B cell (primary cell): ENCODE measurements around the gene RNU1-4. TPM values are rescaled to one million over a fixed set of nuclear protein-coding genes. Genes with fewer than 3 reads are reported as not detected.
"Not testable (repeated sequence)": the region's sequence is repeated elsewhere in the genome, so short reads cannot be mapped to it uniquely, and the experiment has no call there.

Source experiments
- ATAC-seq: fragments of 200-7000 bp; cut with Tn5 transposase; one replicate; pipeline ENCODE4 v1.10.0; 2021; ENCODE audit warnings: low read depth, mild to moderate bottlenecking, moderate number of reproducible peaks, moderate library complexity
- CTCF ChIA-PET: fragments of 350-600 bp; sonication (Branson Sonifier 250); formaldehyde crosslinking; loops from one replicate; lab custom pipeline; 2021; ENCODE audit warnings: antibody characterized with exemption, inconsistent platforms; lab: Charles Lee
- POLR2A ChIA-PET: fragments of 350-600 bp; sonication (Branson Sonifier 250); formaldehyde crosslinking; loops from one replicate; lab custom pipeline; 2021; ENCODE audit warnings: antibody characterized with exemption; lab: Charles Lee
- DNase-seq: peaks from one replicate; pipeline ENCODE4 v3.0.0; 2013
- H2AFZ ChIP-seq: 2 replicates; pipeline ENCODE4 v1.6.1; 2012; ENCODE audit warnings: mild to moderate bottlenecking, low read depth, low read length; ENCODE audit not compliant: insufficient read depth, poor library complexity, severe bottlenecking
- H3K27ac ChIP-seq, 2 donors: 1 replicate in 1 of 2; 2 replicates in 1 of 2; pipeline ENCODE4 v1.5.1; 2012 to 2013; ENCODE audit warnings: low read length in 2 of 2, mild to moderate bottlenecking in 2 of 2, moderate library complexity in 1 of 2
- H3K27me3 ChIP-seq, 4 experiments: fragments of 200-600 bp in 1 of 4; sonication (generic) in 1 of 4; replicated peaks in 1 of 4; 1 replicate in 2 of 4; 2 replicates in 2 of 4; pipeline versions ENCODE4 v1.6.1 to v1.7.0; 2013 to 2016; ENCODE audit warnings: low read length in 3 of 4, mild to moderate bottlenecking in 2 of 4, mixed read lengths in 1 of 4, moderate library complexity in 1 of 4; ENCODE audit not compliant: insufficient read depth in 4 of 4, control insufficient read depth in 3 of 4; ENCODE audit errors: control extremely low read depth in 1 of 4
- H3K36me3 ChIP-seq, 2 experiments: replicated peaks in 1 of 2; 1 replicate in 1 of 2; 2 replicates in 1 of 2; pipeline versions ENCODE4 v1.6.1 to v1.7.1; 2013; ENCODE audit warnings: low read length in 1 of 2; ENCODE audit not compliant: insufficient read depth in 2 of 2, control insufficient read depth in 1 of 2; ENCODE audit errors: control extremely low read depth in 1 of 2, extremely low read depth in 1 of 2
- H3K4me1 ChIP-seq, 2 donors: fragments of 200-600 bp in 1 of 2; sonication (generic) in 1 of 2; 1 replicate in 1 of 2; 2 replicates in 1 of 2; pipeline versions ENCODE4 v1.5.1 to v1.6.1; 2013 to 2017; ENCODE audit warnings: low read length in 2 of 2; ENCODE audit not compliant: control insufficient read depth in 2 of 2, insufficient read depth in 2 of 2
- H3K4me2 ChIP-seq: replicated peaks from 2 replicates; pipeline ENCODE3; 2012; ENCODE audit warnings: mild to moderate bottlenecking, low read depth, low read length; ENCODE audit not compliant: poor library complexity, severe bottlenecking
- H3K4me3 ChIP-seq, 5 experiments: fragments of 200-600 bp in 1 of 5; sonication (generic) in 1 of 5; 1 replicate in 3 of 5; 2 replicates in 2 of 5; pipeline versions ENCODE4 v1.5.1 to v1.7.0; 2011 to 2016; ENCODE audit warnings: low read length in 4 of 5, mild to moderate bottlenecking in 4 of 5, low read depth in 2 of 5, control low read depth in 1 of 5, moderate library complexity in 1 of 5; ENCODE audit not compliant: insufficient read depth in 1 of 5; ENCODE audit errors: control extremely low read depth in 1 of 5, extremely low read depth in 1 of 5
- H3K79me2 ChIP-seq: fragments of 200-600 bp; sonication (generic); one replicate; pipeline ENCODE4 v1.6.0; 2016; ENCODE audit warnings: low read length; ENCODE audit not compliant: control insufficient read depth, insufficient read depth
- H3K9ac ChIP-seq: fragments of 200-600 bp; sonication (generic); 2 replicates; pipeline ENCODE4 v1.6.1; 2017; ENCODE audit warnings: mild to moderate bottlenecking, low read length, moderate library complexity
- H3K9me3 ChIP-seq, 3 donors: one replicate each; pipeline versions ENCODE4 v1.6.1 to v1.7.1; 2013; ENCODE audit warnings: low read length in 2 of 3; ENCODE audit not compliant: control insufficient read depth in 2 of 3, insufficient read depth in 1 of 3; ENCODE audit errors: control extremely low read depth in 1 of 3
- H4K20me1 ChIP-seq: 2 replicates; pipeline ENCODE4 v1.6.0; 2012; ENCODE audit warnings: mild to moderate bottlenecking, low read length; ENCODE audit not compliant: insufficient read depth, control insufficient read depth, poor library complexity, severe bottlenecking
- H3K27ac Mint-ChIP-seq: one replicate; pipeline ENCODE4 v1.8.0; 2021; ENCODE audit warnings: mixed read lengths
- H3K27me3 Mint-ChIP-seq: one replicate; pipeline ENCODE4 v1.8.0; 2021; ENCODE audit warnings: mixed read lengths
- H3K4me1 Mint-ChIP-seq: one replicate; pipeline ENCODE4 v1.8.0; 2021; ENCODE audit warnings: mixed read lengths
- H3K4me3 Mint-ChIP-seq: one replicate; pipeline ENCODE4 v1.8.0; 2021; ENCODE audit warnings: mixed read lengths
- H3K9me3 Mint-ChIP-seq: one replicate; pipeline ENCODE4 v1.8.0; 2022; ENCODE audit warnings: mixed read lengths; ENCODE audit not compliant: insufficient read depth
- EZH2 ChIP-seq: IDR thresholded peaks from 2 replicates; pipeline ENCODE4 v1.6.1; 2012; ENCODE audit warnings: borderline replicate concordance, low read depth, mild to moderate bottlenecking, moderate library complexity, low read length; ENCODE audit not compliant: insufficient read depth, poor library complexity, severe bottlenecking
- WGBS: methylation state at CpG from one replicate; pipeline ENCODE4 v1.1.5; 2013; ENCODE audit warnings: missing lambda C conversion rate; ENCODE audit not compliant: insufficient coverage; 5-methylcytosine and 5-hydroxymethylcytosine counted together
- intact Hi-C: fragments of 100-400 bp; cut with micrococcal nuclease; formaldehyde crosslinking; loops from one replicate; pipeline ENCODE4 v1.10.0; 2022
- polyA plus RNA-seq: library from polyadenylated mRNA; depleted of rRNA; stranded (reverse); fragments of >200 nt; gene quantifications from 2 replicates; pipeline ENCODE4 v1.2.3, GENCODE V29; 2012
- total RNA-seq, 2 donors: library from RNA; stranded (reverse); fragments of 120-200 nt in 1 of 2; gene quantifications; 1 replicate in 1 of 2; 2 replicates in 1 of 2; pipeline versions ENCODE4 v1.2.3 to v1.2.4, GENCODE V29; 2013 to 2022
- TF ChIP-seq, protein P1 (sequence below): fragments of 200-600 bp; IDR thresholded peaks from one replicate; pipeline ENCODE4 v1.8.0; 2022; ENCODE audit warnings: antibody characterized with exemption, mild to moderate bottlenecking

Gene RNU1-4
- total and polyA plus RNA-seq, 2 donors (not counting 1 experiment from before 2014, with no cell fraction given), result 4,377 TPM; not detected in 1

DNA sequence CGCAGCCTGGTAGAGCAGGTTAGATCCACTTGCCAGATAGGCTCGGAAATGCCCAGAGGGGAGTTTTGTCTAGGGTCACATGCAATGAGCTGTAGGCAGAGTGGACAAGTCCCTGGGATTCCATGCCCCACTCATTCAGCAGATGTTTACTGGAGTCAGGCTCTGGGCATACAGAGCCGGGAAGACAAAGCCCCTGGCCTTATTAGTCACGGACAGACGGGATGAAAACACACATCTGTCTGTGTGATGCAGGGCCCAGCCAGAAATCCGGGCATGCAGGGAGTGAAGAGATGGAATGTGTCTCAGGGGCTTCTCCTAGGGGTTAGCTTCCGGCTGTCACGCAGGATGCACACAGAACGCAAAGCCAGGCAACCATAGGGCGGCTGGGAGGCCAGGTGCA, 26.8 kb upstream of the RNU1-4 start:
- POLR2A ChIA-PET, H3K9me3 ChIP-seq: not testable (repeated sequence)

DNA sequence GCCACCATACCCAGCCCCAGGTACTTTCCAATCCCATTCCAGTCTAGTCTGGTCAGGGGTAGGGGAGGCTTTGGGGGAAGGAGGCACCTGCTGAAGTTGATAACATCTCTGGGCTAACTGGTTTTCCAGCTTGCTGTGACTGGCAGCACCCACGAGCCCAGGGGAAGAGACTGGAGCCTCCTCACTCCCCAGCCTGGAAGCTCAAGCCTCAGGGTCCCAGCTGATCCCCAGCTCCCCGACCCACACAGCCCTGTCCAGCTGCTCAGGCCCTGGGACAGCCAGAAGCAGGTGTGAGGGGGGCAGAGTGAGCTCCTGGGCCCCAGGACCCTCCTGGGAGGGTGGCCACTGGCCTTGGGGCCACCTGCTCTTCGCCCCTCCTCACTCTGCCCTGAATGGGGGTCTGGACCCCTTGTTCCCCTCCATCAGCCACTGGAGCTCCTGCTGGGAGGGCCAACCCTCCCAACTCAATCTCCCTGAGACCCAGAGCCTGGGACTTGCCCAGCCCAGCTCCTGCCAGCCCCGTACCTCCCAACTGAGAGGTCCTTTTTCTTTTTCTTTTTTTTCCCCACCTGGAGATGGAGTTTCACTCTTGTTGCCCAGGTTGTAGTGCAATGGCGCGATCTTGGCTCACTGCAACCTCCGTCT, 23.5 kb upstream of the RNU1-4 start:
- intact Hi-C loops, result no loop called here

More for the DNA sequence above, 26.8 kb upstream of the RNU1-4 start:
- H3K4me3 Mint-ChIP-seq, H3K4me3 ChIP-seq, H3K4me1 Mint-ChIP-seq, H3K4me2 ChIP-seq, H3K79me2 ChIP-seq, H3K9ac ChIP-seq, CTCF ChIA-PET, intact Hi-C loops, H4K20me1 ChIP-seq, H3K9me3 Mint-ChIP-seq, H3K27ac ChIP-seq, H3K27me3 ChIP-seq, H3K4me1 ChIP-seq, H2AFZ ChIP-seq, ATAC-seq, H3K27ac Mint-ChIP-seq, H3K36me3 ChIP-seq, DNase-seq: not testable (repeated sequence)
- peaks cover 12% of the 10 kb centered on the region for H3K27me3 Mint-ChIP-seq
- no CpG with 5 or more reads among the region's 10 CpGs for WGBS

More for the DNA sequence above, 23.5 kb upstream of the RNU1-4 start:
- H3K9ac ChIP-seq, result no peak overlapping the region
- ATAC-seq (no peak), DNase-seq (no peak)
- no peaks in the 10 kb centered on the region for H3K4me1 ChIP-seq
- TF ChIP-seq, protein P1, sequence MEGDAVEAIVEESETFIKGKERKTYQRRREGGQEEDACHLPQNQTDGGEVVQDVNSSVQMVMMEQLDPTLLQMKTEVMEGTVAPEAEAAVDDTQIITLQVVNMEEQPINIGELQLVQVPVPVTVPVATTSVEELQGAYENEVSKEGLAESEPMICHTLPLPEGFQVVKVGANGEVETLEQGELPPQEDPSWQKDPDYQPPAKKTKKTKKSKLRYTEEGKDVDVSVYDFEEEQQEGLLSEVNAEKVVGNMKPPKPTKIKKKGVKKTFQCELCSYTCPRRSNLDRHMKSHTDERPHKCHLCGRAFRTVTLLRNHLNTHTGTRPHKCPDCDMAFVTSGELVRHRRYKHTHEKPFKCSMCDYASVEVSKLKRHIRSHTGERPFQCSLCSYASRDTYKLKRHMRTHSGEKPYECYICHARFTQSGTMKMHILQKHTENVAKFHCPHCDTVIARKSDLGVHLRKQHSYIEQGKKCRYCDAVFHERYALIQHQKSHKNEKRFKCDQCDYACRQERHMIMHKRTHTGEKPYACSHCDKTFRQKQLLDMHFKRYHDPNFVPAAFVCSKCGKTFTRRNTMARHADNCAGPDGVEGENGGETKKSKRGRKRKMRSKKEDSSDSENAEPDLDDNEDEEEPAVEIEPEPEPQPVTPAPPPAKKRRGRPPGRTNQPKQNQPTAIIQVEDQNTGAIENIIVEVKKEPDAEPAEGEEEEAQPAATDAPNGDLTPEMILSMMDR, result no peak
- no peak for TF ChIP-seq EZH2
- H3K4me3 ChIP-seq, result no peak overlapping the region
- H4K20me1 ChIP-seq, result no peaks in the 10 kb centered on the region
- ChIA-PET CTCF (interaction anchor here (1.7 to 2.4 kb wide), 2 partner anchors 9 to 96 kb away, joined by 4 to 10 read pairs; no protein-coding TSS in a partner anchor), POLR2A (no interaction called here)
- peaks cover 0 to 13% (median 4%) of the 10 kb centered on the region in 4 experiments for H3K27me3 ChIP-seq
- Mint-ChIP-seq H3K27me3 (peaks cover 22% of the 10 kb centered on the region), H3K9me3 (no peaks in the 10 kb centered on the region), H3K4me3 (no peak overlapping the region), H3K4me1 (no peaks in the 10 kb centered on the region), H3K27ac (no peak overlapping the region)
- 90% methylated on average over 7 of the region's 7 CpGs for WGBS
- no peak overlapping the region for H3K4me2 ChIP-seq
- H3K27ac ChIP-seq, result no peak overlapping the region
- H2AFZ ChIP-seq, result no peak overlapping the region
- no peaks in the 10 kb centered on the region for H3K36me3 ChIP-seq
- no peaks in the 10 kb centered on the region for H3K9me3 ChIP-seq
- H3K79me2 ChIP-seq, result no peaks in the 10 kb centered on the region
